IgD-negative memory B cell (primary cell): ENCODE results near the gene CRHBP. TPM values are rescaled to one million over a fixed set of nuclear protein-coding genes. Genes with fewer than 3 reads are reported as not detected.
"Not testable (repeated sequence)": the region's sequence is repeated elsewhere in the genome, so short reads cannot be mapped to it uniquely, and the experiment has no call there.

Experiments used
- H3K27ac Mint-ChIP-seq, 3 donors: one replicate each; pipeline ENCODE4 v1.8.0; 2020 to 2022; ENCODE audit warnings: mild to moderate bottlenecking in 3 of 3, mixed read lengths in 3 of 3, moderate library complexity in 1 of 3
- H3K27me3 Mint-ChIP-seq: one replicate; pipeline ENCODE4 v1.8.0; 2021; ENCODE audit warnings: mixed read lengths
- H3K36me3 Mint-ChIP-seq: one replicate; pipeline ENCODE4 v1.8.0; 2020; ENCODE audit warnings: mild to moderate bottlenecking, mixed read lengths
- H3K4me1 Mint-ChIP-seq, 3 donors: one replicate each; pipeline ENCODE4 v1.8.0; 2020 to 2022; ENCODE audit warnings: mixed read lengths in 3 of 3, mild to moderate bottlenecking in 1 of 3
- H3K4me3 Mint-ChIP-seq, 4 donors: one replicate each; pipeline ENCODE4 v1.8.0; 2020 to 2022; ENCODE audit warnings: mild to moderate bottlenecking in 4 of 4, mixed read lengths in 4 of 4, moderate library complexity in 3 of 4
- H3K9me3 Mint-ChIP-seq, 3 donors: one replicate each; pipeline ENCODE4 v1.8.0; 2020 to 2021; ENCODE audit warnings: mixed read lengths in 3 of 3, mild to moderate bottlenecking in 1 of 3
- polyA plus RNA-seq: library from polyadenylated mRNA; unstranded; fragments of 300-500 nt; fragmentation: Illumina TruSeq; gene quantifications from one replicate; pipeline ENCODE4 v1.2.3, GENCODE V29; 2021

CRHBP gene
- polyA plus RNA-seq, 1 donor from 2014 or later: not detected

DNA sequence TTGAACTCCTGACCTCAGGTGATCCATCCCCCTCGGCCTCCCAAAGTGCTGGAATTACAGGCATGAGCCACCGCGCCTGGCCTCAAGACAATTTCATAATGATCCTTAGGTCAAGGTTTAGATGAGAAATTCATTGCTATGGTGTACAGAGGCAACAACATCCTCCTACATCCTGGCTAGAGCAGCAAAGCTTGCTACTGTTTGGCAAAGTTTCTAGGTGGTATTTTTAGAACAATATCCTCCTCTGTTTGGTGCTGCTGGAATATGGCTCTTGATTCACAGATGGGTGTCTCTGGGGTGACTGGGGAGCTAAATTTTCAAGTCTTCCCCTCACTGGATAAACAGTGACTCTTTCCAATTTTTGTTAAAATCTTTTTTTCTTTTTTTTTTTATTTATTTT, 30.6 kb downstream of the CRHBP start:
- no peaks in the 10 kb centered on the region for H3K4me1 Mint-ChIP-seq
- no peak overlapping the region for H3K4me3 Mint-ChIP-seq
- no peaks in the 10 kb centered on the region for H3K36me3 Mint-ChIP-seq
- H3K27ac Mint-ChIP-seq: no peak overlapping the region
- H3K9me3 Mint-ChIP-seq: no peaks in the 10 kb centered on the region
- peaks cover 4% of the 10 kb centered on the region for H3K27me3 Mint-ChIP-seq

DNA sequence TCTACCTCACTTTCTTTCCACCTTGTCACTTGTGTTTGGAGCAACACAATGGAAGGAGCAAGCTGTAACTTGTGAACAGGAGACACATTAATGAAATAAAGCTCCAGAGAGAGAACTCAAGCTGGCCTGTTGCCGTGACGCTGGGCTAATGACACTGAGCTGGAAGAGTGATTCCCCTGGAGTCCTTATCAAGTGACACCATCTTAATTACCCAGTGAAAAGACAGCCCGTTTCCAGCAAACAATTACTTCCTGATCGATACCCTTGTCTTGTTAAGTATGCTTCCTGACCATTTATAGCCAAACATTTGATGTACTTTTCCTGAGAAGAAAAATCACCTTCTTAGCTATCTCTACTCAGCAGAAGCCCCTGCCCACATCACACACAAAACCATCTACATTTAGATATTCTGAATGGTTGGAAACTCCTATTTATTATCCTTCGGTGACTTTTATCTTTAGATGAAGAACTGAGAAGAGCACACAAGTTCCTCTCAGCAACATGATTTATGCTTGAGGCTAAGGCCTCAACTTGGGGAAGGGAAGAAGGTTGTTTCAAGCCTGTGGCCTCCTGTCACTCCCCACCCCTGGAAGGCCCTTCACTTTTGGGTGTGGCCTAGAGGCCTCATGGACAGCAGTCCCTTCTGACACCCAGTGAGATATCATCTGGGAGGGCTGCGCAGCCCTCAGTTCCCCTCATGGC, 34.1 kb downstream of the CRHBP start:
- Mint-ChIP-seq H3K27me3 (peaks cover 2% of the 10 kb centered on the region), H3K4me3 (no peak overlapping the region), H3K9me3 (no peaks in the 10 kb centered on the region), H3K36me3 (no peaks in the 10 kb centered on the region), H3K4me1 (no peaks in the 10 kb centered on the region), H3K27ac (no peak overlapping the region)

DNA sequence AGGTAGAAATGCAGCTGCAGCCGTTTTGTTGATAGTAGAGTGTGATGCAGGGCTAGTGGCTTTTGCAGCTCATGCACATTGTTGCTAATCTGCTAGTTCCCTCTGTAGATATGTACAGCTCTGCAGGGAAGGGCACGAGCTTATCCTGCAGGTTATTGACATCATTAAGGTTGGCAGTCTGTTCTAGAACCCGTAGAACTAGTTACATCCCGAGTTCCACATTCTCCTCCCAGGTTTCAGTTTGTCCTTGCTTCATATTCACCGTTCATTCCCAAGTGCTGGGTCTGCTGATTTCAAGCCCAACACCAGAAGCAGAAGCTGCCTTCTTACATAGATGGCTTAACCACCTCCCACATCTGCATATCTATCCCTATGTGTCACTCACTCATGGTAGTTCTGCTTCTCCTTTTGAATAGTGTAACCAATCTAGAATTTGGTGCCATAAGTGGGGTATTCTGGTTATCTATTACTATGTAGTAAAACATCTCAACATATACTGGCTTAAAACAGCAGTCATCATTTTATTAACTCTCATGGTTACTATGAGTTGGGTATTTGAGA, 38.1 kb downstream of the CRHBP start:
- Mint-ChIP-seq H3K27me3 (peaks cover 4% of the 10 kb centered on the region), H3K4me1 (no peaks in the 10 kb centered on the region), H3K9me3 (no peaks in the 10 kb centered on the region), H3K4me3 (no peak overlapping the region), H3K36me3 (no peaks in the 10 kb centered on the region), H3K27ac (no peak overlapping the region)

DNA sequence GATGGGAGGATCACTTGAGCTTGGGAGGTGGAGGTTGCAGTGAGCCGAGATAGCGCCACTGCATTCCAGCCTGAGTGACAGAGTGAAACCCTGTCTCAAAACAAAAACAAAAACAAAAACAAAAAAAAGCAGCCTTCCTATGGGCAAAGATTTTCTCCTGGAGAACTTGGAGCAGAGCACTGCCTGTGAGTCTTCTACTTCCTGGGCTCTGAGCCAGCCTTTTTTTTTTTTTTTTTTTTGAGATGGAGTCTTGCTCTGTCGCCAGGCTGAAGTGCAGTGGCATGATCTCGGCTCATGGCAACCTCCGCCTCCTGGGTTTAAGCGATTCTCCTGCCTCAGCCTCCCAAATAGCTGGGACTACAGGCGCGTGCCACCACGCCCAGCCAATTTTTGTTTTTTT, 40.6 kb downstream of the CRHBP start:
- H3K9me3 Mint-ChIP-seq, H3K27ac Mint-ChIP-seq, H3K27me3 Mint-ChIP-seq, H3K4me3 Mint-ChIP-seq, H3K36me3 Mint-ChIP-seq, H3K4me1 Mint-ChIP-seq: not testable (repeated sequence)

DNA sequence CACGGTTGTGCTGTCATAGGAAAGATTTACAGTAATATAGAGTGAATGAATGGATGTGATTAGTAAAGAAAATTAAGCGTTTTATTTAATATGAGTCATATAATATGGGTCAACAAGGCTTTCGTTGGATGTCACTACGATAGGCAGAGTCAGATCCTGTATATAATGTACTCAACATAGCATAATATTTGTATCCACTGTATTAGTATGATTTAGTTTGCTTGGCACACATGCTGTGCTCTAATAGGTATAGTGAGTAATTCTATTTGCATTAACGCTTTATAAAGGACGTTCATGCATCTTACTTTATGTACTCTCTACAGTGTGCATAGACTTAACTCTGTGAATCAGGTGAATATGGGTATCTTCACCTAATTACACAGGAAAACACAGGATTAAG, 41.5 kb downstream of the CRHBP start:
- H3K4me1 Mint-ChIP-seq: no peaks in the 10 kb centered on the region

DNA sequence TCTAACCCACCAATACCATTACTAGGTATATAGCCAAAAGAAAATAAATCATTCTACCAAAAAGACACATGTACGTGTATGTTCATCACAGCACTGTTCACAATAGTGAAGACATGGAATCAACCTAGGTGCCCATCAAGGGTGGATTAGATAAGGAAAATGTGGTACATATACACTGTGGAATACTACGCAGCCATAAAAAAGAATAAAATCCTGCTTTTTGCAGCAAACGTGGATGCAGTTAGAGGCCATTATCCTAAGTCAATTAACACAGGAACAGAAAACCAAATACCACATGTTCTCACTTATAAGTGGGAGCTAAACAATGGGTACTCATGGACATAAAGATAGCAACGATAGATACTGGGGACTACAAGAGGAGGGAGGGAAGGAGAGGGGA, 45.4 kb downstream of the CRHBP start:
- H3K4me3 Mint-ChIP-seq, H3K9me3 Mint-ChIP-seq, H3K27ac Mint-ChIP-seq, H3K4me1 Mint-ChIP-seq, H3K36me3 Mint-ChIP-seq: not testable (repeated sequence)
- H3K27me3 Mint-ChIP-seq: peaks cover 11% of the 10 kb centered on the region

More for the DNA sequence above, 41.5 kb downstream of the CRHBP start:
- no peaks in the 10 kb centered on the region for H3K36me3 Mint-ChIP-seq
- H3K4me3 Mint-ChIP-seq: no peak overlapping the region
- H3K27me3 Mint-ChIP-seq: peaks cover 6% of the 10 kb centered on the region
- no peaks in the 10 kb centered on the region for H3K9me3 Mint-ChIP-seq
- H3K27ac Mint-ChIP-seq: no peak overlapping the region

DNA sequence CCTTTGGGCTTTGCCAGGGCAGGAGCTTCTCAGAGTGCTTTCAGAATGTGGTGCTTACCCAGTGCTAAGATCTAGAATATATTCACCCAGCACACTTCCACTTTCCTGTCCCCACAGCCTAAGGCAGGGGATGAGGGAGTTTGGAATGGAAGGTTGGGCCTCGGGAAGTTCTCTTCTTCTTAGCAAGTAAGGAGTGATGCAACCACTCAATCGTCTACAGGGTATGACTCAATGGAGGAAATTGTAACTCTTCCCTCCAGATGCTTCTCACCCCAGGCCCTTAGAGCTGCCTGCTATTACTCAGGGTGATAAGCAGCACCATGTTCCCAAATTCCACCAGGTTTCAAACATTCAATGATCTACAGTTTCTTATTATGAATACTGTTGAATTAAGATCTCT, 46.6 kb downstream of the CRHBP start:
- peaks cover 0 to 1% (median 0%) of the 10 kb centered on the region in 3 donors for H3K9me3 Mint-ChIP-seq
- H3K4me1 Mint-ChIP-seq: no peaks in the 10 kb centered on the region
- H3K27me3 Mint-ChIP-seq: peaks cover 9% of the 10 kb centered on the region
- H3K27ac Mint-ChIP-seq: no peak overlapping the region
- H3K36me3 Mint-ChIP-seq: no peaks in the 10 kb centered on the region
- no peak overlapping the region for H3K4me3 Mint-ChIP-seq

DNA sequence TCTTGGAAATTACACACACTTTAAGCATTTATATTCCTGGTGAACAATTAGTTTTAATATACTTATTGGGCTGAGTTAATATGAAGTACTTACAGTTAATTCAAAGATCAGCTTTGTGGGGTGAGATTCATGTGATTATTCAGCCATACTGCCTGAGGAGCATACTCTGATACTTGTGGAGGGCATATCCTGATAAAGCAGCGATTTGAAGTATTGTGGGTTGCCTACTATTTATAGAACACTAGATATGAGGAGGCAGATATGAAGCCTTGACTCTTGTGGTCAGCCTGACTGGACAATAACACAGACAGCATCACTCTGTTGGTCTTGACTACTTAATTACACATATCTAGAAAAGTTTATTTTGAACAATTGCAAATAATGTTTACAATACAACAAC, 50.4 kb downstream of the CRHBP start:
- no peak overlapping the region for H3K4me3 Mint-ChIP-seq

DNA sequence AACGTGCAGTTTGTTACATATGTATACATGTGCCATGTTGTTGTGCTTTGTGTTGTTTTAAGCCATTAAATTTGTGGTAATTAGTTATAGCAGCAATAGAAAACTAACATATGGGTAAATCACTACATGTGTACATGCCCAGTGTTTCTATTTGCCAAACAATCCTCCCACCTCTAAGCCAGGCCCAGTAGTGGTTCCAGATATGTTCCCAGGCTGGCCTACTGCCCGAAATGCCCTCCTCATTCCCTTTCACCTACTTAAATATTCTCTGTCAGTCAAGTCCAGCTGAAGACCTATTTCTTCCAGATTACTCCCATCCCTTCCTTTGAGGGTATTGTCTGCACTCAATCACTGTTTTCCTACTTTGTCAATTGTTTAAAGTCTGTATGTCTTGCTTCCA, 53.3 kb downstream of the CRHBP start:
- Mint-ChIP-seq H3K4me3 (no peak overlapping the region), H3K27ac (no peak overlapping the region)

More for the DNA sequence above, 50.4 kb downstream of the CRHBP start:
- Mint-ChIP-seq H3K9me3 (peaks cover 0 to 2% (median 1%) of the 10 kb centered on the region in 3 donors), H3K27me3 (peaks cover 10% of the 10 kb centered on the region), H3K27ac (no peak overlapping the region), H3K4me1 (no peaks in the 10 kb centered on the region), H3K36me3 (peaks cover 1% of the 10 kb centered on the region)

DNA sequence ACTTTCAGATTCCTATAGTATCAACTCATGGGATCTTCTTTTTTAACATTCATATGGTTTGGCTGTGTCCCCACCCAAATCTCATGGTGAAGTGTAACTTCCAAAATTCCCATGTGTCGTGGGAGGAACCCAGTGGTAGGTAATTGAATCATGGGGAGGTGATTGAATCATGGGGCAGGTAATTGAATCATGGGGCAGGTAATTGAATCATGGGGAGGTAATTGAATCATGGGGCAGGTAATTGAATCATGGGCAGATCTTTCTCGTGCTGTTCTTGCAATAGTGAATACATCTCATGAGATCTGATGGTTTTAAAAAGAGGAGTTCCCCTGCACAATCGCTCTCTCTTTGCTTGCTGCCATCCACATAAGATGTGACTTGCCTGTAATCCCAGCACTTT, 55.6 kb downstream of the CRHBP start:
- Mint-ChIP-seq H3K9me3 (peaks cover 0 to 2% (median 2%) of the 10 kb centered on the region in 3 donors), H3K27me3 (peaks cover 9% of the 10 kb centered on the region), H3K4me3 (no peak overlapping the region), H3K27ac (no peak overlapping the region), H3K4me1 (peaks cover 0 to 2% (median 0%) of the 10 kb centered on the region in 3 donors), H3K36me3 (peaks cover 5% of the 10 kb centered on the region)

More for the DNA sequence above, 53.3 kb downstream of the CRHBP start:
- Mint-ChIP-seq H3K36me3 (peaks cover 3% of the 10 kb centered on the region), H3K9me3 (peaks cover 0 to 2% (median 2%) of the 10 kb centered on the region in 3 donors), H3K27me3 (peaks cover 10% of the 10 kb centered on the region), H3K4me1 (peaks cover 0 to 2% (median 0%) of the 10 kb centered on the region in 3 donors)

DNA sequence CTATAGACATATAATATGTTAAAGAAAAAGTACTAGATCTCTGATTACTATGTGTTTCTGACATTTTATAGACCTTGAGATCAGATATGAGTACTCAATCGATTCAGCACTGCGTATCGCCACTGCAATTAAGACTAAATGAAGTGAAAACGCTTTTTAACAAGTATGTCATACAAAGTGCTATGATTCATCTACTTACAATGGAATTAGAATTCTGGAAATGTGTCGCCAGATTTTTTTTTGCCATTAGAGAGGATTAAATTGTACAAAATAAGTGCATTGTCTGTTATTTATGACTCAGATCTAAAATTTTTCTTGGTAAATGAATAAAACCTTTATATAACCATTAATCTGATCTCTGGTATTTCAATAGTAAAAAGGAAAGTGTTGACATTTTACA, 57.4 kb downstream of the CRHBP start:
- Mint-ChIP-seq H3K4me1 (peaks cover 0 to 2% (median 0%) of the 10 kb centered on the region in 3 donors), H3K4me3 (no peak overlapping the region), H3K27me3 (peaks cover 8% of the 10 kb centered on the region), H3K9me3 (peaks cover 0 to 2% (median 2%) of the 10 kb centered on the region in 3 donors), H3K27ac (no peak overlapping the region), H3K36me3 (peaks cover 5% of the 10 kb centered on the region)

DNA sequence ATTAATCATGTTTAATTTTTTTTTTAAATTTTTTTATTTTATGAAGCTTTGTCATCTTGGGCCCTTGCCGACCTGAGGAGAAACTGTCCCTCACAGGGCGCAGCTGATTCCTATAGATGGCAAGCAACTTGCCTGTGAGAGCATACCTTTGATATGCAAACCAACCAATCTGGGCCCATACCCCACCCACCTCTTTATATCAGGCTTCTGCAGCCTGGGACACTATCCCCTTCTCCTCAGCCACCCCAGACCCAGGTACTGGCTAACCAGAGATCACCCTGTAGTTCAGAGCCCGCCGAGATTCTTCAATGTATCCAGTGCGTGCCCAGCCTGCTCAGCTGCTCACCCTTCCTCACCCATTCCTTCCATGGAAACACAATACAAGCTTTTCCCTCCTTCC, 58.7 kb downstream of the CRHBP start:
- Mint-ChIP-seq H3K4me3 (no peak overlapping the region), H3K36me3 (peaks cover 5% of the 10 kb centered on the region)

DNA sequence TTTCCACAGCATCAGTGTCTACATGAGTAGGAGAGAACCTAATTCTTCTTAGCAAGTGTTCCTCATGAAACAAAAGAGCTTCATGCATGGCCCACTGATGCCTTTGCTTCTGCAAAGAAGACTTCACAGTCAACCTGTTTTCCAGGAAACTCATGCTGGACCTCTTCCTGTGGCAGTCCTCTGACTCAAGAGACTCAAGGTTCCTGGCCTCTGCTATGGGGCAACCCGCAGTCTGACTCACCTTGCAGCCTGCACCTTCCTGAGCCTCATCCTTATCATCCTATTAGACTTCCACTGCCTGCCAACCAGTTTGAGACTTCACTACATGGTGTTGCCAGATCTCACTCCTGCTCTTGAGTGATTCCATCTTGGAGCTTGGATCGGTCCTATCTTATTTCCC, 59.8 kb downstream of the CRHBP start:
- Mint-ChIP-seq H3K27ac (no peak overlapping the region), H3K4me1 (peaks cover 0 to 2% (median 0%) of the 10 kb centered on the region in 3 donors), H3K4me3 (no peak overlapping the region), H3K36me3 (peaks cover 5% of the 10 kb centered on the region), H3K27me3 (peaks cover 8% of the 10 kb centered on the region), H3K9me3 (peaks cover 0 to 2% (median 0%) of the 10 kb centered on the region in 3 donors)

More for the DNA sequence above, 58.7 kb downstream of the CRHBP start:
- peaks cover 0 to 2% (median 0%) of the 10 kb centered on the region in 3 donors for H3K4me1 Mint-ChIP-seq
- no peak overlapping the region for H3K27ac Mint-ChIP-seq
- H3K27me3 Mint-ChIP-seq: peaks cover 8% of the 10 kb centered on the region
- H3K9me3 Mint-ChIP-seq: peaks cover 0 to 2% (median 0%) of the 10 kb centered on the region in 3 donors

DNA sequence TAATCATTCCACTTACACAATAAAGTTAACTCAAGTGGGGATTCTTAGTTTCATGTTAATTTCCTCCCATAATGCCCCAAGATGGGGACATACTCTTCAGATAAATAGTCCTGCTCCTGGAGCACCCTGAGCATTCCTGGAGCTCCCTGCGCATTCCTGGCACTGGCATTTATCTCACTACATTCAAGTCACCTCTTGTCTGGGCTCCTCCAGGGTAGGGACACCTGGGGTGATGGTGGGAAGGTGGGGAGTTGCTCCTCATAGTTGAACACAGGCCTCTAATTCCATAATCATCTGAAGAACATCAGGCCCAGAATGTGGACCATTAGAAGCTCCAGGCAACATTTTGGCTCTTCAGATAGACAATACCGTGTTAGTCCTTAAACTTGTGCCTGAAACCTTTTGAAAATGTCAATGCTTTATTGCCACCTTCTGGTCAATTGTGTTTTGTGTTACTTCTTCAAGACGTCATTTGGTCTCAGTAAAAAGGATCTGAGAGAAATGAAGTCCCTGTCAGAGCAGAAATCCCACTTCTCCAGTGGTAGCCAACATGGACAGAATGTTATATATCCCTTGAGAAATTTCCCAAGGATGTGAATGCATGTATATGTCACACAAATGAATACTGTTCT, 63.2 kb downstream of the CRHBP start:
- no peaks in the 10 kb centered on the region for H3K9me3 Mint-ChIP-seq
- H3K27ac Mint-ChIP-seq: peak overlapping the region in 1 of 3 donors; percentile 54
- peaks cover 2% of the 10 kb centered on the region for H3K36me3 Mint-ChIP-seq
- no peak overlapping the region for H3K4me3 Mint-ChIP-seq
- H3K4me1 Mint-ChIP-seq: no peaks in the 10 kb centered on the region
- H3K27me3 Mint-ChIP-seq: peaks cover 12% of the 10 kb centered on the region

DNA sequence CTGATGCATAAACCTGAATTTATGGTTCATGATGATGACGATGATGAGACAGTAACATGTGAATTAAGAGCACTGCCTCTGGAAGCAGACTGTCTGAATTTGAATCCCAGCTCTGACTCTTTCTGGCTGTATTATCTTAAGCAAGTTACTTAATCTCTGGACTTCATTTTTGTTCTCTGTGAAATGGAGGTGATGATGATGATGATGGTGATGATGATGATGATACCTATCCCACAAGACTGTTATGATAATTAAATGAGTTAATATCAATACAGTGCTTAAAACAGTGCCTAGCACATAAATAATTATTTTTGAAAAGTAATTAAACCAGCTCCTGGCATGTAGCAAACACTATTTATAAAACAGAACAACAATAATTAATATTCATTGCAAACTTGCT, 64.1 kb downstream of the CRHBP start:
- H3K27me3 Mint-ChIP-seq: peaks cover 15% of the 10 kb centered on the region
- no peaks in the 10 kb centered on the region for H3K4me1 Mint-ChIP-seq
- H3K9me3 Mint-ChIP-seq: no peaks in the 10 kb centered on the region
- no peak overlapping the region for H3K4me3 Mint-ChIP-seq
- no peak overlapping the region for H3K27ac Mint-ChIP-seq
- H3K36me3 Mint-ChIP-seq: peaks cover 2% of the 10 kb centered on the region

DNA sequence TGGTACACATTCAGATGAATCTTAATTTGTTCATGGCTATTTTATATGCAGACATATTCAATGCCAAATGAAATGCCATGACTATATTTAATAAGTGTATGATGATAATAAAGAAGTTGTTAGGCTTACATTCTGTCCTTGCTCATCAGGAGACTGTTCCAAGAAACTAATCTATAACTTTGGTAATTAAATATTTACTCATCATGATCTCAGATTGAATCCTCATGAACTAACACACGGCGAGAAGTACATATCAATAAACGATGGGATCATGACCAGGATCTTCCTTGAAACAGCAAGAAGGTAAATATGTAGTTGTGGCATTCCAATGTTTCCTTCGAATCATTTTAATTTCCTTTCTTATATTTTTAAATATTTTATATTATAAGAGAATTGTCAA, 64.8 kb downstream of the CRHBP start:
- Mint-ChIP-seq H3K4me3 (no peak overlapping the region), H3K27ac (no peak overlapping the region), H3K9me3 (no peaks in the 10 kb centered on the region), H3K36me3 (peaks cover 2% of the 10 kb centered on the region), H3K27me3 (peaks cover 15% of the 10 kb centered on the region), H3K4me1 (no peaks in the 10 kb centered on the region)
